ENCODE measurements around the gene BCAS3. TPM values are rescaled to one million over a fixed set of nuclear protein-coding genes. Genes with fewer than 3 reads are reported as not detected.

BCAS3 gene
- total and polyA plus RNA-seq, 2 donors (not counting 1 experiment from before 2014, with no cell fraction given), result 13.9 to 73.4 TPM

DNA sequence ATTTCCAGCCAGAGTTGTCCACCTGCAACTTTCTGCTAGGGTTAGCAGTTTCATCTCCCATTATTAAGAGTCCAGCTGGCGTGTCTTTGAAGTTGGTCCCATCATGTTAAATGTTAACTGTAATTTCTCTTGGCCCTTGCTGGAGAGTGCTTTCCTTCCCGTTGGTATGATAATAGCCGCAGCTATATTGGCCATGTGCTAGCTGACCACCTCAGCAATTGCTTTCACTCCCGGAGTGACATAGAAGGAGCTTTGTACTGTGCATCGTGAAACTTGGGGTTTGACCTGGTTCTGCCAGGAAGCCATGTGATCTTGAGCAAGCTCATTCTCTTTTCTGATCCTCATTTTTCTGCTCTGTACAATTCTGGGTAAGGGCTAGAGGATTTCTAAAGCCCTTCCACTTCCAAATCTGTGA is 641.0 kb downstream of the BCAS3 start:
- ATAC-seq (ENCODE audit: low read depth) (no peak), DNase-seq (no peak)
- Histone ChIP-seq H4K20me1 (ENCODE audit: control insufficient read depth, insufficient read depth, low read length, poor library complexity, severe bottlenecking) (no peaks in the 10 kb centered on the region), H3K4me1 (ENCODE audit: control insufficient read depth in 2 of 2, insufficient read depth in 2 of 2, low read length in 2 of 2) (no peaks in the 10 kb centered on the region), H3K9me3 (ENCODE audit: control extremely low read depth in 1 of 3, control insufficient read depth in 2 of 3, insufficient read depth in 1 of 3, low read length in 2 of 3) (peaks cover 0 to 2% (median 0%) of the 10 kb centered on the region in 3 donors), H2AFZ (ENCODE audit: insufficient read depth, low read depth, low read length, poor library complexity, severe bottlenecking) (no peak overlapping the region), H3K27me3 (replicated peaks in 1 of 4; ENCODE audit: control extremely low read depth in 1 of 4, control insufficient read depth in 3 of 4, insufficient read depth in 4 of 4, low read length in 3 of 4) (no peaks in the 10 kb centered on the region), H3K4me3 (ENCODE audit: control extremely low read depth in 1 of 5, extremely low read depth in 1 of 5, insufficient read depth in 1 of 5, low read depth in 2 of 5, low read length in 4 of 5) (no peak overlapping the region), H3K79me2 (ENCODE audit: control insufficient read depth, insufficient read depth, low read length) (no peaks in the 10 kb centered on the region), H3K36me3 (replicated peaks in 1 of 2; ENCODE audit: control extremely low read depth in 1 of 2, control insufficient read depth in 1 of 2, extremely low read depth in 1 of 2, insufficient read depth in 2 of 2, low read length in 1 of 2) (no peaks in the 10 kb centered on the region), H3K27ac (ENCODE audit: low read length in 2 of 2) (no peak overlapping the region), H3K4me2 (replicated peaks; ENCODE audit: low read depth, low read length, poor library complexity, severe bottlenecking) (no peak overlapping the region), H3K9ac (ENCODE audit: low read length) (no peak overlapping the region)
- TF ChIP-seq EZH2 (IDR thresholded peaks at IDR 0.05; ENCODE audit: borderline replicate concordance, insufficient read depth, low read depth, low read length, poor library complexity, severe bottlenecking), result no peak
- TF ChIP-seq, protein P1, sequence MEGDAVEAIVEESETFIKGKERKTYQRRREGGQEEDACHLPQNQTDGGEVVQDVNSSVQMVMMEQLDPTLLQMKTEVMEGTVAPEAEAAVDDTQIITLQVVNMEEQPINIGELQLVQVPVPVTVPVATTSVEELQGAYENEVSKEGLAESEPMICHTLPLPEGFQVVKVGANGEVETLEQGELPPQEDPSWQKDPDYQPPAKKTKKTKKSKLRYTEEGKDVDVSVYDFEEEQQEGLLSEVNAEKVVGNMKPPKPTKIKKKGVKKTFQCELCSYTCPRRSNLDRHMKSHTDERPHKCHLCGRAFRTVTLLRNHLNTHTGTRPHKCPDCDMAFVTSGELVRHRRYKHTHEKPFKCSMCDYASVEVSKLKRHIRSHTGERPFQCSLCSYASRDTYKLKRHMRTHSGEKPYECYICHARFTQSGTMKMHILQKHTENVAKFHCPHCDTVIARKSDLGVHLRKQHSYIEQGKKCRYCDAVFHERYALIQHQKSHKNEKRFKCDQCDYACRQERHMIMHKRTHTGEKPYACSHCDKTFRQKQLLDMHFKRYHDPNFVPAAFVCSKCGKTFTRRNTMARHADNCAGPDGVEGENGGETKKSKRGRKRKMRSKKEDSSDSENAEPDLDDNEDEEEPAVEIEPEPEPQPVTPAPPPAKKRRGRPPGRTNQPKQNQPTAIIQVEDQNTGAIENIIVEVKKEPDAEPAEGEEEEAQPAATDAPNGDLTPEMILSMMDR (IDR thresholded peaks at IDR 0.05), result no peak
- Mint-ChIP-seq H3K27ac (no peak overlapping the region), H3K4me3 (no peak overlapping the region), H3K4me1 (no peaks in the 10 kb centered on the region), H3K27me3 (no peaks in the 10 kb centered on the region), H3K9me3 (ENCODE audit: insufficient read depth) (no peaks in the 10 kb centered on the region)
- intact Hi-C loops (cut with micrococcal nuclease), result no loop called here
- 95% methylated on average over 4 of the region's 5 CpGs for WGBS (ENCODE audit: insufficient coverage)
- ChIA-PET CTCF (no interaction called here), POLR2A (interaction anchor here (0.6 kb wide), 1 partner anchor 110 kb away, joined by 4 read pairs; no protein-coding TSS in a partner anchor)

DNA sequence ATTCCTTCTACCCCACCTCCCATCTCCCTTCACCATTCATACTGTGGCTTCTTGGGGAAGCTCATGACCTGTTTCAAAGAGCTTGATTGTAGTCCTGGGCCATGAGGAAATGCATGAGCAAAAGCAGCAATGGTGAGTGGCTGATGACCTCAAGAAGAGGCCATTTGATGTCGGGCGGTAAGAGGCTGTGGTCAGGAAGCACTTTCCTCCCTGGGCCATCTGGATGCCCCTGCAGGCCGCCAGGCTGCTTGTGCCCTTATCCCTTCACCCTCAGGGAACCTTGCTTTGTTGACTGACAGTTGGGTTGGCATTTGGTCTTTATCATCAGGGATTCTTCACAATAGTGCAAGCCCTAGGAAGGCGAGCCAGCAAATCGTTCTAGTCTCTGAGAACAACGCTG is 643.7 kb downstream of the BCAS3 start:
- no peak overlapping the region for H3K9ac ChIP-seq (ENCODE audit: low read length)
- H3K4me3 ChIP-seq (ENCODE audit: control extremely low read depth in 1 of 5, extremely low read depth in 1 of 5, insufficient read depth in 1 of 5, low read depth in 2 of 5, low read length in 4 of 5), result no peak overlapping the region
- TF ChIP-seq EZH2 (IDR thresholded peaks at IDR 0.05; ENCODE audit: borderline replicate concordance, insufficient read depth, low read depth, low read length, poor library complexity, severe bottlenecking), result no peak
- TF ChIP-seq, protein P1 (IDR thresholded peaks at IDR 0.05), result no peak
- DNase-seq, result no peak
- no peaks in the 10 kb centered on the region for H3K4me1 ChIP-seq (ENCODE audit: control insufficient read depth in 2 of 2, insufficient read depth in 2 of 2, low read length in 2 of 2)
- peaks cover 0 to 2% (median 0%) of the 10 kb centered on the region in 3 donors for H3K9me3 ChIP-seq (ENCODE audit: control extremely low read depth in 1 of 3, control insufficient read depth in 2 of 3, insufficient read depth in 1 of 3, low read length in 2 of 3)
- WGBS (ENCODE audit: insufficient coverage), result 98% methylated on average over 6 of the region's 6 CpGs
- H3K27ac ChIP-seq (ENCODE audit: low read length in 2 of 2), result no peak overlapping the region
- CTCF ChIA-PET, result no interaction called here
- H3K27me3 ChIP-seq (replicated peaks in 1 of 4; ENCODE audit: control extremely low read depth in 1 of 4, control insufficient read depth in 3 of 4, insufficient read depth in 4 of 4, low read length in 3 of 4), result no peaks in the 10 kb centered on the region
- POLR2A ChIA-PET, result no interaction called here
- no peaks in the 10 kb centered on the region for H4K20me1 ChIP-seq (ENCODE audit: control insufficient read depth, insufficient read depth, low read length, poor library complexity, severe bottlenecking)
- Mint-ChIP-seq H3K27ac (no peak overlapping the region), H3K9me3 (ENCODE audit: insufficient read depth) (no peaks in the 10 kb centered on the region), H3K4me1 (no peaks in the 10 kb centered on the region), H3K27me3 (no peaks in the 10 kb centered on the region), H3K4me3 (no peak overlapping the region)
- no peak for ATAC-seq (ENCODE audit: low read depth)
- no peaks in the 10 kb centered on the region for H3K79me2 ChIP-seq (ENCODE audit: control insufficient read depth, insufficient read depth, low read length)
- intact Hi-C loops (cut with micrococcal nuclease), result no loop called here
- H2AFZ ChIP-seq (ENCODE audit: insufficient read depth, low read depth, low read length, poor library complexity, severe bottlenecking), result no peak overlapping the region
- no peak overlapping the region for H3K4me2 ChIP-seq (replicated peaks; ENCODE audit: low read depth, low read length, poor library complexity, severe bottlenecking)
- H3K36me3 ChIP-seq (replicated peaks in 1 of 2; ENCODE audit: control extremely low read depth in 1 of 2, control insufficient read depth in 1 of 2, extremely low read depth in 1 of 2, insufficient read depth in 2 of 2, low read length in 1 of 2), result no peaks in the 10 kb centered on the region
